Measurements from ENCODE around the gene KIF6.

Gene KIF6

GRCh38 chr6:39530201-39530759 is 194.9 kb downstream of the KIF6 start:
- H3K27me3 ChIP-seq (ENCODE audit: insufficient read depth, low read length, poor library complexity) = no peaks in the 10 kb centered on the region
- H3K27ac ChIP-seq (ENCODE audit: low read length) = no peak overlapping the region
- H2AFZ ChIP-seq (ENCODE audit: low read depth, low read length) = no peak overlapping the region
- H3K9me3 ChIP-seq (ENCODE audit: insufficient read depth, low read length, severe bottlenecking) = no peaks in the 10 kb centered on the region
- H3K79me2 ChIP-seq (ENCODE audit: insufficient read depth, low read length) = no peaks in the 10 kb centered on the region
- H3K4me3 ChIP-seq (ENCODE audit: low read depth in 1 of 2, low read length in 2 of 2) = no peak overlapping the region
- DNase-seq (no peak), ATAC-seq (ENCODE audit: insufficient read depth, low read depth) (no peak)
- TF ChIP-seq CTCF (IDR thresholded peaks at IDR 0.05; ENCODE audit: borderline replicate concordance, extremely low read depth, low read length, poor library complexity, severe bottlenecking) (no peak), EZH2 (IDR thresholded peaks at IDR 0.05; ENCODE audit: borderline replicate concordance, low read depth, low read length, severe bottlenecking) (no peak)
- no peak overlapping the region for H3K4me2 ChIP-seq (ENCODE audit: insufficient read depth, low read length)
- no peaks in the 10 kb centered on the region for H3K36me3 ChIP-seq (ENCODE audit: insufficient read depth, low read length)
- no peaks in the 10 kb centered on the region for H3K4me1 ChIP-seq (ENCODE audit: insufficient read depth, low read length)
- no peak overlapping the region for H3K9ac ChIP-seq (ENCODE audit: low read depth, low read length)
- H4K20me1 ChIP-seq (ENCODE audit: insufficient read depth, low read length) = no peaks in the 10 kb centered on the region

GRCh38 chr6:39527792-39528564 is 197.2 kb downstream of the KIF6 start:
- Histone ChIP-seq H2AFZ (ENCODE audit: low read depth, low read length) (no peak overlapping the region), H3K9ac (ENCODE audit: low read depth, low read length) (no peak overlapping the region), H4K20me1 (ENCODE audit: insufficient read depth, low read length) (no peaks in the 10 kb centered on the region), H3K36me3 (ENCODE audit: insufficient read depth, low read length) (no peaks in the 10 kb centered on the region), H3K27me3 (ENCODE audit: insufficient read depth, low read length, poor library complexity) (no peaks in the 10 kb centered on the region), H3K79me2 (ENCODE audit: insufficient read depth, low read length) (no peaks in the 10 kb centered on the region), H3K4me1 (ENCODE audit: insufficient read depth, low read length) (no peaks in the 10 kb centered on the region), H3K27ac (ENCODE audit: low read length) (no peak overlapping the region), H3K4me3 (ENCODE audit: low read depth in 1 of 2, low read length in 2 of 2) (no peak overlapping the region), H3K4me2 (ENCODE audit: insufficient read depth, low read length) (no peak overlapping the region), H3K9me3 (ENCODE audit: insufficient read depth, low read length, severe bottlenecking) (no peaks in the 10 kb centered on the region)
- DNase-seq (no peak), ATAC-seq (ENCODE audit: insufficient read depth, low read depth) (no peak)
- TF ChIP-seq EZH2 (IDR thresholded peaks at IDR 0.05; ENCODE audit: borderline replicate concordance, low read depth, low read length, severe bottlenecking) (no peak), CTCF (IDR thresholded peaks at IDR 0.05; ENCODE audit: borderline replicate concordance, extremely low read depth, low read length, poor library complexity, severe bottlenecking) (no peak)

- H3K4me2 ChIP-seq (ENCODE audit: insufficient read depth, low read length) = no peak overlapping the region
- no peak overlapping the region for H3K9ac ChIP-seq (ENCODE audit: low read depth, low read length)
- no peaks in the 10 kb centered on the region for H4K20me1 ChIP-seq (ENCODE audit: insufficient read depth, low read length)
- no peaks in the 10 kb centered on the region for H3K36me3 ChIP-seq (ENCODE audit: insufficient read depth, low read length)
- no peak overlapping the region for H3K4me3 ChIP-seq (ENCODE audit: low read depth in 1 of 2, low read length in 2 of 2)
- no peak for DNase-seq
- H3K9me3 ChIP-seq (ENCODE audit: insufficient read depth, low read length, severe bottlenecking) = no peaks in the 10 kb centered on the region
- no peak overlapping the region for H3K27ac ChIP-seq (ENCODE audit: low read length)
- H3K27me3 ChIP-seq (ENCODE audit: insufficient read depth, low read length, poor library complexity) = peaks cover 5% of the 10 kb centered on the region
- H3K4me1 ChIP-seq (ENCODE audit: insufficient read depth, low read length) = no peaks in the 10 kb centered on the region
- H3K79me2 ChIP-seq (ENCODE audit: insufficient read depth, low read length) = no peaks in the 10 kb centered on the region
- H2AFZ ChIP-seq (ENCODE audit: low read depth, low read length) = no peak overlapping the region
- no peak for ATAC-seq (ENCODE audit: insufficient read depth, low read depth)
- TF ChIP-seq CTCF (IDR thresholded peaks at IDR 0.05; ENCODE audit: borderline replicate concordance, extremely low read depth, low read length, poor library complexity, severe bottlenecking) (no peak), EZH2 (IDR thresholded peaks at IDR 0.05; ENCODE audit: borderline replicate concordance, low read depth, low read length, severe bottlenecking) (no peak)
Measured at GRCh38 chr6:39524007-39524406, 201.2 kb downstream of the KIF6 start.
